NCI-H146 treated with DMSO at 0.1 percent for 48 hours (cell line): ENCODE results near the gene CBFA2T2.

Experiments
- DNase-seq: peaks from one replicate; lab custom pipeline; 2025; ENCODE audit not compliant: unreplicated experiment; lab: John Stamatoyannopoulos, UW

Gene CBFA2T2

DNA sequence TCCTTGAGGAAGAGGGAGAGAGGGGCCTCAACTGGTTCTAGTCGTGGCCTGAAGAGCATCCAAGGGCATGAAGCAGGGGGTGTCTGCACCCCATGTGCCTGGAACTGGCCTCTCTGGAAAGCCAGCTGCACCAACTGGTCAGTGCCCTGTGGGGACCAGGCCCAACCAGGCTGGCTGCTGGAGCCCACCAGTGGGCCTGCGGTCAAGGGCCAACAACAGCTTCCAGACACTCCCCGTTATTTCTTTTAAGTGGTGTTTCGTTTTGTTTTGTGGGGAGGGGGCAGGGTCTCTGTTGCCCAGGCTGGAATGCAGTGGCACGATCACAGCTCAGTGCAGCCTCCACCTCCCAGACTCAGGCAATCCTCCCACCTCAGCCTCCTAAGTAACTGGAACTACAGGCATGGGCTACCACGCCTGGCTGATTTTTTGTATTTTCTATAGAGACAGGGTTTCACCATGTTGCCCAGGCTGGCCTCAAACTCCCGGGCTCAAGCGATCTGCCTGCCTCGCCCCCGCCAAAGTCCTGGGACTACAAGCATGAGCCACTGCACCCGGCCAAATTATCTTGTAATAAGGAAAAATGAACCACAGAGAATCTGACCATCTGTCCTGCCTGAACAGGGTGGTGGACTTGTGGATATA, 160.3 kb downstream of the CBFA2T2 start:
- DNase-seq: no peak

DNA sequence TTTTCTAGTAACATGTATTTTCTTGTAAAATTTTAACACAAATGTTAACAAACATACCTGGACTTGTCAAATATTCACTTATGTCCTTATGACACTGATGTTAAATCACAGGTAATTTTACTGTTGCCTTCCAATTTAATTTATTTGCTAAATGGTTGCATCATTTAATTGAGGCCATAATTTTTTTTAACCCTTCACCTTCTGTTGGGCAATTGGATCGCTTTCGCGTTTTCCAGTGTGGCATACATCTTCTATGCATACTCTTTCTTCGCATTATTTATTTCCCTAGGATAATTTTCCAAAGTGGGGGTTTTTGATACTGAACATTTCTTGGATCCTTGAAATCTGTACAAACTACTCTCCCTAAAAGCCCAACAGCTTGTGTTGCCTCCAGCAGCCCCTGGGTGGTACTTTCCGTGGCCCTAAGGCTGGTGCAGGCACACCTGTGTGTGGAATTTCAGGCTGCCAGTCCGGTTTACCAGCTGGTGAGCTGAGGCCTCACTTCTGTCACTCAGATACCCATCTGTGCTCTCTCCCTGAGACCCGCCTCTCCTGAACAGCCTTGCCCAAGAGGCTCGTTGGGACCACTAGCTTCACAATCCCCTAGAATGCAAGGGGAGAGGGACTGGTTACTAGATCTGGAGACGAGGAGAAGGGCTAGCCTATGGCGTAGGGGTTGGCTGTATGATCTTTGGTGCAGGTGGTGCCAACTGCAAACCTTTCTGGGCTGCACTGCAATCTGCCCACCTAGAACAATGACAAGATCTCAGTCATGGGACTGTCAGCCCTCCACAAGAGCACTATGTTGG, 161.1 kb downstream of the CBFA2T2 start:
- DNase-seq: no peak

DNA sequence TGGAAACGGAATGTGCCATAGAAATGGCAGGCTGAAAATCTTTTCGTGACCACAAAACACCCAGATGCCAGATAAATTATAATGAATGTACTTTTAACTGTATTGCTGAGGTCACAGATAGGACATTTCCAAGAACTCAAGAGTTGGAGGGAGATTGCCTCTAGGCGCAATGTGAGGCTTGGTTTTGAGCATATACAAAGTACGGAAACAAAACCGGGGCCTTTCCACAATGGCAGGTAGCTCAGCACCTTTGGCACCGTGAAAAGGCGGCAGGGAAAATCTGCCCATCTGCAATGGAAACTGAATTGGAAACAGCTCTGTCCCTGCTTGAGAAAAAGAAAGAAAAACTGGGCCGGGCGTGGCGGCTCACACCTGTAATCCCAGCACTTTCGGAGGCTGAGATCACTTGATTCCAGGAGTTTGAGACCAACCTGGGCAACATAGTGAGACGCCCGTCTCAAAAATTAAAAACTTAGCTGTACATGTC, 161.7 kb downstream of the CBFA2T2 start:
- DNase-seq: no peak

DNA sequence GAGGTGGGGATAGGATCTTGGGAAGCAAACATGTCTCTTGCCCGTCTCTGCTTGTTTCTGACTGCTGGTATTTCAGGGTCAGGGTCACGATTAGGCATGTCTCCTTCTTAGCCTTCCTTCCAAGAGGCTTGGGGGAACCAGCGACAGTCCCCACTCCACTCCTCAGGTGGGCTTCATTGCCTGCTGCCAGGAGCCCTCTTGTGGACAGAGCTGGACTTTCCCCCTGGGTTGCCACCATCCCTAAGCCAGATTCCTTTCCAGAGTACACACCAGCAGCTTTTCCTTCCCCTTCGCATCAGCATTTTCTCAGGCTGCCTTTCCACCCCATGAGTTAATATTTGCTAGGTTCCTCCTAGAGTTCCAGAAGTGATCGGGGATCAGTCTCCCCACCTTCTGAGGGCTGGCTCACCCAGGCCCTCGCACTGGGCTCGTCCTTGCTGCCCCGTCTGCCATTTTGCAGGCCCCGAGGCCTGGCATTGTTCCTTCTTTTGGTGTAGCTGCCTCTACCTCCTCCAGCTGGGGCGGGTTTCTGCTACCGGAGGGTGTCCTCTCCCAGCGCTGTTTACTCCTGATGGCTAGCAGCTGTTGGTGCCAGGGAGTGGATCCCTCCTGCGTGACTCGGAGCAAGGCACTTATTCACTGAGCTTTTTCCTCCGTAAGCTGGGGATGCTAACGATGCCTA, 163.5 kb downstream of the CBFA2T2 start:
- peak; percentile 68 for DNase-seq

DNA sequence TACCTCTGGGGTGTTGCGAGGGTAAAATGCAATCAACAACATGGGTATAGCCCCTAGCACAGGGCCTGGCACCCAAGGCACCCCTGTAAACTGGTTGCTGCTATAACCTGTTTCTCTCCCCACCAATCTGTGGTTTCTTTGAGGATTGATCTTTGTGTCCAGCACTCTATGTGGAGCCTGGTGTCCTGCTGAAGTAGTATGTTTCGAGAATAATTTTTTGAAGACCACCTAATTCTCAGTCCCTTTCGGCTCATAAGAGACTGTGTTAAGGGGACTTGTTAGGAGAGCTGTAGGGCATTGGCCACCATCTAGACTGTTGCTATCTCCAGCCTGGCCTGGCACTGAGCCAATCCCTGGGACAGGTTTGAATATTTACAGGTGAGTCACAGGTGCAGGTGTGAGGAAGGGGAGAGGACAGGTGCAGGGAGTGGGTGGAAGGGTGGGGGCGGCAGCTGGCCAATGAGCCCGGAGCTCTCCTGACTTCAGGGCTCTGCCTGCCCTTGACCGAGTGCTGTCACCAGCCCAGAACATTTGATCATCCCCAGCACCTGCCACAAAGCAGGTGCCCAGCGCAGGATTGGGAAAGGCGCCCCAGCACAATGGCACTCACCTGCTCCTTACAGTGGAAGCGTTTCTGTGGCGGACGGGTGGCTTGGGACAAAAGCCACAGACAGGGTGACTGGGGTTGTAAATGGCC, 164.2 kb downstream of the CBFA2T2 start:
- peak; percentile 99 for DNase-seq

DNA sequence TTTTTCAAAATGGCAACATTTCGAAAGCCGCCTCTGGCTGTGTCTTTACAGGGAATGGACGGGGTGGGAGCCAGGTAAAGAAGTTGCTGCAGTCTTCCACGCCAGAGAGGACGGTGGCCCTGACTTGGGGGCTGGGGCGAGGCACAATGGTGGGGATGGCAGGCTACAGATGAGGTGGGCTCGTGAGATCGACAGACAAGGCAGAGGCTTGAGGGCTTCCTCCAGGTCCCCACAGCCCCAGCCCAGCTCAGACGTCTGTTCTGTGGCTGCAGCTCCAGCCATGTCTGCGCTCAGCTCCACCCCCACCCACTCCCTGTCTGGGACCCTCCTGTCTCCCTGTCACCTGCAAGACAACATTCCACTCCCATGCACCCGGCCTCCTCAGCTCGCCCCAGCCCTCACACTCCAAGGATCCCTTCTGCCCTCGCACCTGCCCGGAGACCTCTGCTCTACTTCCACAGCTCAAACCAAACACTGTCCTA, 164.8 kb downstream of the CBFA2T2 start:
- no peak for DNase-seq

DNA sequence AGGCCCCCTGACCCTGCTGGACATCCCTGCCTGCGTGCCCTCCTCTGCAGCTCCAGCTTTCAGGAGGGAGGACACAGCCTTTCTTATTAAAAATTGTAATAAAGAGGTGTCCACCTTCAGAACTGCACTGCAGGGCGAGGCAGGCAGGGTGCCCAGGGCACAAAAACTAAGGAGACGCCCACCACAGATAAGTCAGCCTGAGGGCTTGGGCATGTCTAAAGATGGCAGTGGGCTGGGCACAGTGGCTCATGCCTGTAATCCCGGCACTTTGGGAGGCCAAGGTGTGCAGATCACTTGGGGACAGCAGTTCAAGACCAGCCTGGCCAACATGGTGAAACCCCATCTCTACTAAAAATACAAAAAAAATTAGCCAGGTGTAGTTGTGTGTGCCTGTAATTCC, 165.3 kb downstream of the CBFA2T2 start:
- DNase-seq: no peak

DNA sequence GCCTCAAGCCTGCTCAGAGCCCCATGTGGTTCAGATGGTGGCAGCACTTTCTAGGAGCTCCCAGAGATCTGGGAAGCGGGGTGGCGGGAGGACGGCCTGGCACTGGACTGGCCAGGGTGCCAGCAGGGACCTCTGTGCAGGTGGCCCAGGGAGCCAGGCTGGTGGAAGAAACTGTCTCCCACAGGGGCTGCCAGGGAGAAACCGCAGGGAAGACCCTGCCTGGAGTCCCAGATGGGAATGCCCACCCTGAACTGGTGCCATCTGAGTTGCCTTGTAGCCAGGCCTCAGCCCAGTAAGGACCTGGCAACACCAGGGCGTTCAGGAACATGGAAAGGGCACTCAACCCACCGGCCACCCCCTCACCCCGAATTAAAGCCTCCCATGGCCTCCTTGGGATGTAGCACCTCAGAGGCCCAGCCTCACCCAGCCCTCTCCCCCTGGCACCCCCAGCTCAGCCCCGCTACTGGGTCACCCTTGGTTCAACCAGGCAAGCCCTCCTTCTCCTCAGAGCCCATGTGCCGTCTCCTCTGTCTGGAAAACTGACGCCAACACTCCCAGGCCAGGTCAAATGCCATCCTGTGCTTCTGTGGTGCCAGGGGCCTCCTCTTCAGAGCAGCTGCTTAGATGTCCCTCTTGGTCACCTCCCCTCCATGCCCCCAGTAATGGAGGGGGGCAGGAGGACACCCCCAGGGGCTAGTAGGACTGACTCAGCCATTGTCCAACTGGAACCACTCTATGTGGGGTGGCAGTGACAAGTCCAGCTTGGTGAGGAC, 166.3 kb downstream of the CBFA2T2 start:
- DNase-seq: no peak

DNA sequence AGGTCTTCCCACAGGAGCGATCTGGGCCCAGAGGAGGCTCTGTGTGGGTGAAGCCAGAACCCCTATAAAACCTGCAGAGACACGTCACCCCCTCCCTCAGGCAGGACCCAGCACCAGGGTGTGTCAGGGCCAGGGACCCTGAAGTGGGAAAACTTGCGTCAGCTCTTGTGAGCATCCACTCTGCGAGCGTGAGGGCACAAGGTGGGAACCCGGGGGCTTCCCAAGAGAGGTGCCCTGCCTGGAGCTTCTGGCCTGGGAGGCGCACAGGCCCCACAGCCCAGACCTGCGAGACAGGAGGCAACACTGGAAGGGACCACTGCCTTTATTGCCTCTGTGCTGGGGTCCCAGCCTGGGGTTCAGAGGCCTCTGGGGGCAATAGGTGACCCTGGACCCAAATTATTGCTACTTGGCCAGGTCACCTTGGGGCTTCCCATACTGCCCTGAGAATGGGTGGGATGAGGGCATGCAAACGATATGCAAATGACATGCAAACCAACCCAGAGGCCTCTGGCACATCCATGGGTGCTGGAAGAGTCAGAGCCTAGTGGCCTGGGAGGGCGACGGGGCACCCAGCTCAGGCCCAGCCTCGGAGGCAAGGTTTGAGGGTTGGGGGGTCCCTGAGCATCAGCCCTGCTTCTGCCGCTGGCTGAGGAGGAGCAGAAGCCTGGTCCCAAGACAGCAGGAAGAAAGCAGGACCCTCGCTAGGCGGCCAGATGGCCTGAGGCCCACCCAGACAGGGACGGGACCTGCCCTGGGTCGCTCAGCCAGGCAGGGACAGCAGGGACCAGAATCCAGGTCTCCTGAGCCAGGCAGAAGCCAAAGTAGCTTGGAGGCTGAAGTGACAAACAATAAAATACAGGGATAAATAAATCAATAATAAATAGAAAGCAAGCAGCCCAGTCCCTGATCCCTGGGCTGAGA, 167.1 kb downstream of the CBFA2T2 start:
- DNase-seq: no peak

DNA sequence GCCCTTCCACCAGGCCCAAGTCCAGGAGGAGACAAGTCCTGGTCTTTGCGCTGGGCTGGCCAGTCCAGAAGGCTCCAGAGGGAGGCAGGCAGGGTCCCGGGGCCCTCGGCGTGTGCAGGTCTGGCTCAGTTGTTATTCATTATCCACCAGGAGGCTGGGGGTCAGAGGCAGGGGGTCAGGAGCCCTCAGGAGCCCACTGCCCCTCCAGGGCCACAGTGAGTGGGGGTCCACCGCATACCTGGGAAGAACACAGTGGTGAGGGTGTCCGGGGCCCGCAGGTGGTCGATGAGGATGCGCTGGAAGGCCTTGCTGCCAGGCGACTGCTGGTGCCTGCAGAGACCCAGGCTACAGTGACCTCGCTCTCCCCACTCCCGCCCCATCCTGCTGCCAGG, 167.8 kb downstream of the CBFA2T2 start:
- no peak for DNase-seq

DNA sequence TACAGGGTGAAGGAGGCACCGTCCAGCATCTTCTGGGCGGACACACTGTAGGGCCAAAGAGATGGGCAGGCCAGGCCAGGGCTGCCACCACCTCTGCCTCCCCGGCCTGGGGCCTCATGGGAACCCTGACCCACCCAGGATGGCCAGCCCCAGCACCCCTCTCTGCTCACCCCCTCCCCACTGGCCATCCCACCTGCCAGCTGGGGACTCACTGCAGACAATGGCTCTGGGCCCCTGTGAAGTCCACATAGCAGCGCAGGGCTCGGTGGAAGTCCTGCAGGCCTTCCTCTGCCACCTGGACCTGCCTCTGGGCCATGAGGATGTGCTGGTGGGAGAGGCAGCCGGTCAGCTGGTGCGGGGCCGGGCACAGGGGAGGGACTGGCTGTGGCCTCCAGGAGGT, 168.6 kb downstream of the CBFA2T2 start:
- DNase-seq: no peak

DNA sequence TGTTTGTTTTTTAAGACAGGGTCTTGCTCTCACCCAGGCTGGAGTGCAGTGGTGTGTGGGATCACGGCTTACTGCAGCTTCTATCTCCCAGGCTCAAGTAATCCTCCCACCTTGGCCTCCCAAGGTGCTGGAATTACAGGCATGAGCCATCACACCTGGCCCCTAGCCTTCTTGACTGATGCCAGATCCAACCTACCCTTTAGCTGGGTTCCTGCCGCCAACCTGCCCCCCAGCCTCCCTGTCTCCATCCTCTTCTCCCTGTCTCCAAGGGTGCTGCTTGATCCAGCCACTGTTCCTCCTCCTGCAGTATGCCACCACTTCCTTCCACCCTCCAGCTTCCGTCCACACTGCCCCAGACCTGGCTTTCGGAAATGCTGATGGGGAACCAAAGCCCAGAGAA, 169.0 kb downstream of the CBFA2T2 start:
- no peak for DNase-seq

DNA sequence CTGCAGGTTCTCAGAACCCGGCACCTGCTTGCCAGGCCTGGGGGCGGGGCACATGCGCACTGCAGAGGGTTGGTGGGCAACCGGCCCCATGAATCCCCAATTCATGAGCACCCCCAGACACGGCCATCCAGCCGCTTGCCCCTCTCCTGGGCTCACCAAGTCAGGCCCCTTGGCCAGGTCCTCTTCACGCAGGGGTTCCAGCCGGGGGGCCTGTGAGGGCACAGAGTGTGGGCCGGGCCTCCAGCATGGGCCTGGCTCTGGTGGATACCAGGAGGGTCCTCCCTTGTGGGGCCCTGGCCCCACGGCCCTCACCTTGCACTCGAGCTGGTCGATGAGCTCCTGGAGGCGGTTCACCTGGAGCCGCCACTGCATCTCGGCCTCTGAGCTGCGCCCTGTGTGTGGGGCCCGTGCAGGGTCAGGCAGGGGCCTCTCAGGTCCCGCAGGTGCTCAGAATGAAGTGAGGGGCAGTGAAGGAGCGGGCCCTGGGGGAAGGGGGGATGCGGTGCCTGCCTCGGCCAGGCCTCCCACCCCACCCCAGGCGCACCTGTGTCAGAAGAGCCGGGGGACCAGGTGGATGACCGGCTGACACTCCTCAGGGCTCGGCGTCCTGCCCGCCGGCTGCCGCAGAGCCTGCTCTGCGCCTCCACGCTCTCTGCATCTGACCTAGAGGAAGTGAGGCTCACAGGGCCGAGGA, 169.6 kb downstream of the CBFA2T2 start:
- DNase-seq: no peak

DNA sequence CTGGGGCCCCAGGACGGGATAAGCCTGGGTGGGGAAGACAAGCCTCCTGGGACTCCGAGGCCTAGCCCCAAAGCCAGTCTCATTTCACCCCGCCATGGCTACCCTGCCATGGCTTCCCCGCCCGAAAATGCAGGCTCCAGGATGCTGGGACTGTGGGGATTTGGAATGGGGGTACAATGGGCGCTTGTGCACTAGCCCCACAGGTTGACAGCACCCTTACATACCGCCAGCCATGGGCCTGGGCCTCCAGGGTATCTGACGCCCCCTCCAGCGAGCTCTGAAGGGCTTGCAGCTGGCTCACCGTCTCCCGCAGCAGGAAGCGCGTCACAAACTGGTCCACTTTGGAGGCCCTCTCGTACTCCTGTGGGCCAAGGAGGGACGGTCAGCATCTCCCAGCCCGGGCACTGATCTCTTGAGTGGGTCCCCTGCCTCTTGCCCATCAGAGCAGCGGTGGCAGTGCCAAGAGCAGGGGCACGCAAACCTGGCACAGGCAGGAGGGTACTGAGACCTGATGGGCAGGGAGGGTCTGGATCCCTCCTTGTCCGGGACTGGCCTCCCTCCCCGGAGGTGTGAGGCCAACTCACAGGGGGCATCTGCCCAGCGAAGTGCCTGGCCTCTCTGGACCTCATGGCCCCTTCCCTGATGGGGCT, 170.3 kb downstream of the CBFA2T2 start:
- DNase-seq: no peak

DNA sequence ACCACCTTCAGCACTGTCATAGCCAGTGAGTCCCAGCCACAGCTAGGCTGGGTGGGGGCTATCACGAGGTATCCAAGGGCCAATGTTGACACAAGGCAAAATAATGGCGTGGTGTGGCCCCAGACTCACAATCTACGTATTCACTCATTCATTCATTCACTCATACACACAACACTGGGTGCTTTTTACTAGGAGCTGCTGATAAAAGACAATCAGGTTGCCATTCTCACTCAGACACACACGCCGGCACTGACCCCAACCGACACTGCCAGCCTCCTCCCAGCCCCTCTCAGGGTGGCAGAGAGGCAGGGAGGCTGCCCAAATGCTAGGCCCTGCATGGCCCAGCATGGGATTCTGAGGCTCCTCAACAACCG, 170.8 kb downstream of the CBFA2T2 start:
- no peak for DNase-seq

DNA sequence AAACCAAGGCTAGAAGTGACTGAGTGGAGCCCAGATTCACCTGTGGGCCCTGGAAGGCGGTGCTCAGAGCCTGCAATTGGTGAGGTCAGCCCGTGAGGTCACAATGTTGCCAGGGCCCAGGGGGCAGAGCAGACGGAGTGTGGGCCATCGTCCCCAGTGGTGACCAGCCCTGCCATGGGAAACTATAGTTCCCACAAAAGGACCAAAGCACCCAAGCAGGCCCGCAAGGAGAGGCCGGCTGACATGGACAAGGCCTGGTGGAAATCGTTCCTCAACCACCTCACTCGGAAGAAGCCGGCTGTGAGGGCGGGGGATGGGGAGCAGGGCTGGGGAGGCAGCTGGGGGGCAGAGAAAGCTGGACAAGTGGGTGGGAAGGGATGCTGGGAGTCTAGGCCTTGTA, 172.3 kb downstream of the CBFA2T2 start, which contains the start of gene C20orf144:
Gene C20orf144, plus strand, starts transcription at position 156 of the 400 bp plus-strand sequence. Its CDS starts 19 bp downstream, at position 175.
- DNase-seq: no peak

DNA sequence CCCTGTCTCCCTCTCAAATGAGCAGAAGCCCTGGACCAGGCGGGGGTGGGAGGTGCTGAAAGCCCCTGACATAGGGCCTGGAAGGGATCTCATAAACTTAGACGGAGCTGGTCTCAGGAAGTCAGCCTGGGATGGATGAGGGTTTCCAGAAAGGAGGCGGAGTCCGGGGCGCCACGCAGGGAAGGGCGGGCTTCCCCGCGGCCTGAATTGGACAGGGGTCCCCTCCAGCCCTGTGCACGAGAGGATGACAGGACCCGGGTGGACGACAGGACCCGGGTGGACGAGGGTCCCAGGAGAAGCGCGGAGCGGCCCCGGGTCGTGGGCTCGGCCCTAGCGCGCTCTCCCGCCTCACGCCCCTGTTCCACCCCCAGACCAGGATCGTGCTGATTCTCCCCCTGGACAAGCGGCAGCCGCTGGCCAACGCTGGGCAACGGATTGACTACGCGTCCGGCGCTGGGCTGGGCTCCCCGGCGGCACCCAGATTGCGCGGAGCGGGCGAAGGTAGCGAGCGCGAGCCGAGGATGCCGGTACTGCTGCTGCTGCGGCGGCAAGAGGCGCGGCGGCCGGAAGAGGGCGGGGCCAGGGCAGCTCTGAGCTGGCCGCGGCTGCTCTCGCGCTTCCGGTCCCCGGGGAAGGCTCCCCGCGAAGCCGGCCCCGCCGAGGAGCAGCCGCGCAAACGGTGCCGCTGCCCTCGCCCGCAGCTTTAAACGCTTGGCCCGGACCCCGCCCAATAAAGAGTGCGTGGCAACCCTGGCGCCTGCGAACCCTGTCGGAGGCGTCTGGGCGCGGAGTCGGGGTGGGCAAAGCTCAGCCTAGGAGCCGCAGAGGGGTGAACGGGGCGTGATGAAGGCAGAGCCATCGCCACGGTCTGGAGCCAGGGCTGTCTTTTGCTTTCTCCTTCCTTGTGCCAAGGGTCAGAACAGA, 173.5 kb downstream of the CBFA2T2 start:
- DNase-seq: peak; percentile 84
